ENCODE data around the gene CORO7.

DNA sequence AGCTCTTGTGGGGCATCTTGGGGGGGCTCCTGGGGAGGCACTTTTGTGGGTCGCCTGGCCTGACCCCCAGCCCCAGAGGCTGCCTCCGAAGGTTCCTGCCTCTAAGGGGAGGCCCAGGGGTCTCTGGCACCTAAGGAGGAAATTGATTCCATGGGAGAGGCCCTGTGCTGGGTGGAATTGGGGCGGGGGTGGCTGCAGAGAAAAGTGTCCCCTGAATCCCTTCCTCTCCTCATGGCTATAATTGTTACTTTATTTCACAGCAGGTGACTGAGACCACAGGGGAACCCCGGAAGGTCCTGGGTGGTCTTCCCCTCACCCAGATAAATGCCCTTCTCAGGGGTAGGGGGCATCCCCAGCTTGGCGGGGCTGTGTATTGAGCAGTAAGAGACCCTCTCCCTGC is 97.4 kb downstream of the CORO7 start:
- TF ChIP-seq, protein P1, sequence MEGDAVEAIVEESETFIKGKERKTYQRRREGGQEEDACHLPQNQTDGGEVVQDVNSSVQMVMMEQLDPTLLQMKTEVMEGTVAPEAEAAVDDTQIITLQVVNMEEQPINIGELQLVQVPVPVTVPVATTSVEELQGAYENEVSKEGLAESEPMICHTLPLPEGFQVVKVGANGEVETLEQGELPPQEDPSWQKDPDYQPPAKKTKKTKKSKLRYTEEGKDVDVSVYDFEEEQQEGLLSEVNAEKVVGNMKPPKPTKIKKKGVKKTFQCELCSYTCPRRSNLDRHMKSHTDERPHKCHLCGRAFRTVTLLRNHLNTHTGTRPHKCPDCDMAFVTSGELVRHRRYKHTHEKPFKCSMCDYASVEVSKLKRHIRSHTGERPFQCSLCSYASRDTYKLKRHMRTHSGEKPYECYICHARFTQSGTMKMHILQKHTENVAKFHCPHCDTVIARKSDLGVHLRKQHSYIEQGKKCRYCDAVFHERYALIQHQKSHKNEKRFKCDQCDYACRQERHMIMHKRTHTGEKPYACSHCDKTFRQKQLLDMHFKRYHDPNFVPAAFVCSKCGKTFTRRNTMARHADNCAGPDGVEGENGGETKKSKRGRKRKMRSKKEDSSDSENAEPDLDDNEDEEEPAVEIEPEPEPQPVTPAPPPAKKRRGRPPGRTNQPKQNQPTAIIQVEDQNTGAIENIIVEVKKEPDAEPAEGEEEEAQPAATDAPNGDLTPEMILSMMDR (IDR thresholded peaks at IDR 0.05; ENCODE audit: low read depth, low read length): no peak
- no peak for TF ChIP-seq POLR2A (IDR thresholded peaks at IDR 0.05; ENCODE audit: extremely low read depth, insufficient read length)
- TF ChIP-seq, protein P2, sequence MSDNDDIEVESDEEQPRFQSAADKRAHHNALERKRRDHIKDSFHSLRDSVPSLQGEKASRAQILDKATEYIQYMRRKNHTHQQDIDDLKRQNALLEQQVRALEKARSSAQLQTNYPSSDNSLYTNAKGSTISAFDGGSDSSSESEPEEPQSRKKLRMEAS (IDR thresholded peaks at IDR 0.05; ENCODE audit: low read depth, low read length): no peak

All from NB4 (cell line).